Smooth muscle cell (in vitro differentiated cells): ENCODE measurements around the gene HS3ST3A1. TPM values are rescaled to one million over a fixed set of nuclear protein-coding genes. Genes with fewer than 3 reads are reported as not detected.

Experiments used
- DNase-seq: peaks from one replicate; lab custom pipeline; 2025; ENCODE audit not compliant: unreplicated experiment; lab: John Stamatoyannopoulos, UW
- H2AFZ ChIP-seq: fragments of 200-600 bp; sonication (generic); 2 replicates; pipeline ENCODE4 v1.6.0; 2016; ENCODE audit warnings: antibody characterized with exemption, low read depth, mild to moderate bottlenecking
- H3F3A ChIP-seq: fragments of 200-600 bp; sonication (generic); 2 replicates; pipeline ENCODE4 v1.6.0; 2017; ENCODE audit warnings: antibody characterized with exemption, low read depth
- H3K27ac ChIP-seq: fragments of 200-600 bp; sonication (generic); 2 replicates; pipeline ENCODE4 v1.5.1; 2016; ENCODE audit warnings: low read depth, mild to moderate bottlenecking
- H3K27me3 ChIP-seq: fragments of 200-600 bp; sonication (generic); 2 replicates; pipeline ENCODE4 v1.6.1; 2016; ENCODE audit warnings: low read depth, mild to moderate bottlenecking
- H3K36me3 ChIP-seq: fragments of 200-600 bp; sonication (generic); 2 replicates; pipeline ENCODE4 v1.5.1; 2016; ENCODE audit warnings: low read depth
- H3K4me1 ChIP-seq: fragments of 200-600 bp; sonication (generic); 2 replicates; pipeline ENCODE4 v1.5.1; 2016; ENCODE audit warnings: low read depth
- H3K4me2 ChIP-seq: fragments of 200-600 bp; sonication (generic); 2 replicates; pipeline ENCODE4 v1.6.0; 2016; ENCODE audit warnings: mild to moderate bottlenecking
- H3K4me3 ChIP-seq: fragments of 200-600 bp; sonication (generic); 2 replicates; pipeline ENCODE4 v1.5.1; 2016; ENCODE audit warnings: mild to moderate bottlenecking
- H3K79me2 ChIP-seq: fragments of 200-600 bp; sonication (generic); 2 replicates; pipeline ENCODE4 v1.6.0; 2016; ENCODE audit warnings: low read depth, mild to moderate bottlenecking
- H3K9ac ChIP-seq: fragments of 200-600 bp; sonication (generic); 2 replicates; pipeline ENCODE4 v1.6.0; 2016; ENCODE audit warnings: low read depth
- H3K9me3 ChIP-seq: fragments of 200-600 bp; sonication (generic); replicated peaks from 2 replicates; pipeline ENCODE4 v1.5.1; 2016; ENCODE audit warnings: low read depth
- H4K20me1 ChIP-seq: fragments of 200-600 bp; sonication (generic); 2 replicates; pipeline ENCODE4 v1.6.0; 2016; ENCODE audit warnings: low read depth
- CTCF ChIP-seq: fragments of 200-600 bp; sonication (generic); IDR thresholded peaks from 2 replicates; pipeline ENCODE4 v1.5.1; 2017; ENCODE audit warnings: borderline replicate concordance, mild to moderate bottlenecking, antibody characterized with exemption; ENCODE audit not compliant: insufficient read depth, poor library complexity, severe bottlenecking
- WGBS: methylation state at CpG from one replicate; pipeline ENCODE4 v1.1.7; 2016; ENCODE audit warnings: low lambda C conversion rate; 5-methylcytosine and 5-hydroxymethylcytosine counted together
- polyA plus RNA-seq: library from polyadenylated mRNA; unstranded; fragments of >200 nt; fragmentation: Nextera tagmentation; extraction: Ambion mirVana; gene quantifications from 2 replicates; pipeline ENCODE4 v1.2.1, GENCODE V29; 2016
- total RNA-seq: library from RNA; depleted of rRNA; stranded (reverse); fragments of >200 nt; gene quantifications from 2 replicates; pipeline ENCODE4 v1.2.3, GENCODE V29; 2014

HS3ST3A1 gene
- total and polyA plus RNA-seq, 2 experiments from 2014 or later, result 19.5 to 25.1 TPM

- no peak overlapping the region for H3K4me3 ChIP-seq
- 94% methylated on average over 1 of the region's 1 CpG for WGBS
- no peak overlapping the region for H2AFZ ChIP-seq
- H3K4me1 ChIP-seq, result peaks cover 6% of the 10 kb centered on the region
- no peak for TF ChIP-seq CTCF
- H3K27ac ChIP-seq, result no peak overlapping the region
- H3K36me3 ChIP-seq, result no peaks in the 10 kb centered on the region
- no peak for DNase-seq
- no peaks in the 10 kb centered on the region for H3K9me3 ChIP-seq
- no peak overlapping the region for H3K9ac ChIP-seq
- H4K20me1 ChIP-seq, result no peaks in the 10 kb centered on the region
- no peaks in the 10 kb centered on the region for H3K27me3 ChIP-seq
- H3K79me2 ChIP-seq, result no peaks in the 10 kb centered on the region
- no peaks in the 10 kb centered on the region for H3F3A ChIP-seq
- H3K4me2 ChIP-seq, result no peak overlapping the region
These were observed 32.3 kb upstream of the HS3ST3A1 start for GRCh38 chr17:13634021-13634420.

GRCh38 chr17:13631529-13631928, 29.8 kb upstream of the HS3ST3A1 start:
- Histone ChIP-seq H3K79me2 (no peaks in the 10 kb centered on the region), H3K4me3 (no peak overlapping the region), H3K36me3 (no peaks in the 10 kb centered on the region), H3K27me3 (no peaks in the 10 kb centered on the region), H3K4me2 (no peak overlapping the region), H3F3A (no peaks in the 10 kb centered on the region), H2AFZ (no peak overlapping the region), H4K20me1 (no peaks in the 10 kb centered on the region), H3K9ac (no peak overlapping the region), H3K9me3 (no peaks in the 10 kb centered on the region), H3K4me1 (peaks cover 6% of the 10 kb centered on the region), H3K27ac (no peak overlapping the region)
- TF ChIP-seq CTCF, result no peak
- no peak for DNase-seq
- 94% methylated on average over 2 of the region's 2 CpGs for WGBS

- no peak overlapping the region for H3K9ac ChIP-seq
- H3K36me3 ChIP-seq, result no peaks in the 10 kb centered on the region
- no peak for TF ChIP-seq CTCF
- H3K4me3 ChIP-seq, result no peak overlapping the region
- H3K4me2 ChIP-seq, result no peak overlapping the region
- DNase-seq, result no peak
- H3F3A ChIP-seq, result no peaks in the 10 kb centered on the region
- H3K27me3 ChIP-seq, result no peaks in the 10 kb centered on the region
- H2AFZ ChIP-seq, result no peak overlapping the region
- H3K27ac ChIP-seq, result no peak overlapping the region
- H3K4me1 ChIP-seq, result no peaks in the 10 kb centered on the region
- H4K20me1 ChIP-seq, result no peaks in the 10 kb centered on the region
- no peaks in the 10 kb centered on the region for H3K9me3 ChIP-seq
- no peaks in the 10 kb centered on the region for H3K79me2 ChIP-seq
- 82% methylated on average over 1 of the region's 1 CpG for WGBS
These were observed 25.0 kb upstream of the HS3ST3A1 start for GRCh38 chr17:13626703-13627102.

GRCh38 chr17:13619462-13619861, 17.7 kb upstream of the HS3ST3A1 start:
- Histone ChIP-seq H3K27me3 (no peaks in the 10 kb centered on the region), H3K79me2 (no peaks in the 10 kb centered on the region), H3F3A (no peaks in the 10 kb centered on the region), H3K4me1 (no peaks in the 10 kb centered on the region), H3K36me3 (no peaks in the 10 kb centered on the region), H4K20me1 (no peaks in the 10 kb centered on the region), H3K9me3 (no peaks in the 10 kb centered on the region), H3K4me3 (no peak overlapping the region), H3K27ac (no peak overlapping the region), H3K9ac (no peak overlapping the region), H2AFZ (no peak overlapping the region), H3K4me2 (no peak overlapping the region)
- 77% methylated on average over 4 of the region's 4 CpGs for WGBS
- no peak for TF ChIP-seq CTCF
- DNase-seq, result no peak
